ENCODE results near the gene ARRB2.

Gene ARRB2

DNA sequence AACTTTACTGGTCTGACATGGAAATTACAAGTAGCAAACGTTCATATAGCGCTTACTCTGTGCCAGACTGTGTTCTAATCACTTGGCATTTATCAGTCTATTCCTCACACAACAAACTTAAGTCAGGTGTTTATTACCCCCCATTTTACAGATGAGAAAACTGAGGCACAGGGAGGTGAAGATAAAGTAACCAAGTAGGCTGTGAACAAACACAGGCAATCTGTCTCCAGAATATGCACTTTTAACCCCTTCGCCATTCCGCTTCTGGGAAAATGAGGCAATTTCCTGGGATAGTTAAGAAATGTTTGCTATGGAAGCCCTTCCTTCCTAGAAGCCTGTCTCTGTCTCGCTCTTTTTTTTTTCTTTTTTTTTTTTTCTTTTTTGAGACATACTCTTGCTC is 41.5 kb downstream of the ARRB2 start:
- no peak overlapping the region for H3K4me3 ChIP-seq (replicated peaks; ENCODE audit: low read depth, low read length)
- DNase-seq (ENCODE audit: extremely low read depth, low read depth), result no peak
- TF ChIP-seq, protein P1, sequence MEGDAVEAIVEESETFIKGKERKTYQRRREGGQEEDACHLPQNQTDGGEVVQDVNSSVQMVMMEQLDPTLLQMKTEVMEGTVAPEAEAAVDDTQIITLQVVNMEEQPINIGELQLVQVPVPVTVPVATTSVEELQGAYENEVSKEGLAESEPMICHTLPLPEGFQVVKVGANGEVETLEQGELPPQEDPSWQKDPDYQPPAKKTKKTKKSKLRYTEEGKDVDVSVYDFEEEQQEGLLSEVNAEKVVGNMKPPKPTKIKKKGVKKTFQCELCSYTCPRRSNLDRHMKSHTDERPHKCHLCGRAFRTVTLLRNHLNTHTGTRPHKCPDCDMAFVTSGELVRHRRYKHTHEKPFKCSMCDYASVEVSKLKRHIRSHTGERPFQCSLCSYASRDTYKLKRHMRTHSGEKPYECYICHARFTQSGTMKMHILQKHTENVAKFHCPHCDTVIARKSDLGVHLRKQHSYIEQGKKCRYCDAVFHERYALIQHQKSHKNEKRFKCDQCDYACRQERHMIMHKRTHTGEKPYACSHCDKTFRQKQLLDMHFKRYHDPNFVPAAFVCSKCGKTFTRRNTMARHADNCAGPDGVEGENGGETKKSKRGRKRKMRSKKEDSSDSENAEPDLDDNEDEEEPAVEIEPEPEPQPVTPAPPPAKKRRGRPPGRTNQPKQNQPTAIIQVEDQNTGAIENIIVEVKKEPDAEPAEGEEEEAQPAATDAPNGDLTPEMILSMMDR (IDR thresholded peaks at IDR 0.05; ENCODE audit: low read depth, low read length, missing control alignments), result no peak

DNA sequence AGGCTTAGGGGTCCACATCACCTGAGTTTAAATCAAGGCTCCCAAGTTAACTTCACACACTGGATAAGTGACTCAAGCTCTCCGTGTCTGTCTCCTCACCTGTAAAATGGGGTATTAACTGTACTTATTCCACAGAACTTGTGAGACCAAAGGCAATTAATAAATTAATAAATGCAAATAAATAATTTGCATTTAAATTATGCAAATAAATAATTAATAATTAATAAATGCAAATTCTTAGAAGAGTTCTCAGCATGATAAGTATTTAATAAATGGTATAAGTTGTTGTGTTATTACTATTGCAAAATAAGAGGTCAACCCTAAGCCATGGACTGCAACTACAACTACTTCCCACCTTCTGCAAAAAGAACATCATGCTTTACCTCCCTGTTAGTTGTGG is 43.0 kb downstream of the ARRB2 start:
- TF ChIP-seq, protein P1 (IDR thresholded peaks at IDR 0.05; ENCODE audit: low read depth, low read length, missing control alignments), result no peak
- DNase-seq (ENCODE audit: extremely low read depth, low read depth), result no peak
- H3K4me3 ChIP-seq (replicated peaks; ENCODE audit: low read depth, low read length), result no peak overlapping the region

DNA sequence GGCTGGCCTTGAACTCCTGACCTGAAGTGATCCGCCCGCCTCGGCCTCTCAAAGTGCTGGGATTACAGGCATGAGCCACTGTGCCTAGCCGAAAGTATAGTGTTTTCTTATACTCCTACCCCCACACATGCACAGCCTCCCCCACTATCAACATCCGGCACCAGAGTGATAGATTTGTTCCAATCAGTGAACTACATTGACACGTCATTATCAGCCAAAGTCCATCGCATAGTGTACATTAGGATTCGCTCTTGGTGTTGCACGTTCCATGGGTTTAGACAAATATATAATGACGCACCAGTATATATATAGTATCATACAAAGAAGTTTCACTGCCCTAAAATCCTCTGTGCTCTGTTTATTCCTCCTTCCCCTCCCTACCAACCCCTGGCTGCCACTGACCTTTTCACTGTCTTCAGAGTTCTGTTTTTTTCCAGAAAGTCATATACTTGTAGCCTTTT is 49.4 kb downstream of the ARRB2 start:
- no peak overlapping the region for H3K4me3 ChIP-seq (replicated peaks; ENCODE audit: low read depth, low read length)
- DNase-seq (ENCODE audit: extremely low read depth, low read depth), result no peak
- TF ChIP-seq, protein P1 (IDR thresholded peaks at IDR 0.05; ENCODE audit: low read depth, low read length, missing control alignments), result no peak

DNA sequence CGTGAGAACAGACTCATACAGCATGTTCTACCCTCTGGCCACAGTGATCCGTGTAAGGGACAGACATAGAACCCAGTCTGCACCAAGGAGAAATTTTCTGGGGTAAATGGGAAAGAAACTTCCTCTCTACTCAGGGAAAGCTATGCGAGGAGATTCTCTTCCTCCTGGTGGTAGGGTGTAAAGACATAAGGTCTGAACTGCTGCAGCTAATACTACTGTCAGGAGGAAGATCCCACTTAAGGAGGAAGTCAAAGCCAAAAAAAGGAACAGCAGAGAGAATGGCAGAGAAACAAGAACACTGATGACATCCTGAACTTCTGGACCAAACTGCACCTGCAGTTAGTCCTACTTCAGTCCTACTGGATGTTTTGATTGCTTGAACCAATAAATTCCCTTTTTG is 54.2 kb downstream of the ARRB2 start:
- H3K4me3 ChIP-seq (replicated peaks; ENCODE audit: low read depth, low read length), result no peak overlapping the region
- TF ChIP-seq, protein P1 (IDR thresholded peaks at IDR 0.05; ENCODE audit: low read depth, low read length, missing control alignments), result no peak
- no peak for DNase-seq (ENCODE audit: extremely low read depth, low read depth)

DNA sequence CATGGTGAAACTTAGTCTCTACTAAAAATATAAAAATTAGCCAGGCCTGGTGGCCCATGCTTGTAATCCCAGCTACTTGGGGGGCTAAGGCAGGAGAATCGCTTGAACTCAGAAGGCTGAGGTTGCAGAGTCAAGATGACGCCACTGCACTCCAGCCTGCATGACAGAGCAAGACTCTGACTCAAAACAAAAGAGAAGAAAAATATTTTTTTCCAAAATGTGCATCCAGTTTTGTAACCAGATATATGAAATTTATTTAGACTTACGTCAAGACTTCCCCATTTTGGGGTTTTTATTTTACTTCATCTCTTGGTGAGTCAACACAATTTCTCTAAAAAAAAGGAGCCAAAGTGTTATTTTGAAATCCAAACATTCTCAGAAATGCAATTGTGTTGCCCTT is 55.8 kb downstream of the ARRB2 start:
- H3K4me3 ChIP-seq (replicated peaks; ENCODE audit: low read depth, low read length), result no peak overlapping the region
- TF ChIP-seq, protein P1 (IDR thresholded peaks at IDR 0.05; ENCODE audit: low read depth, low read length, missing control alignments), result no peak
- DNase-seq (ENCODE audit: extremely low read depth, low read depth), result no peak

DNA sequence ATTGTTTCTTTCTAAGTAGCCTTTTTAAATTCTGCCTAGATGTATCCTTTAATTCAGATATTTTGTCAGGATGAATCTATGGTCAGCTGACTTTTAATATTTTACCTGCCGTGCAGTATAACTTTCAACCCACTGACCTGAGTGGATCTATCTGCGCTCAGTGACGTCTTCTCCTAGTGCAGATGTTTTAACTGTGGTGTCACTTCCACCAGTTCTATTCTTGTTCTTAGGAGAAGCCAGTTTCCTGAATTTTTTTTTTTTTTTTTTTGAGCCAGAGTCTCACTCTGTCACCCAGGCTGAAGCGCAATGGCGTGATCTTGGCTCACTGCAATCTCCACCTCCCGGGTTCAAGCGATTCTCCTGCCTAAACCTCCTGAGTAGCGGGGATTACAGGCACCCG is 56.3 kb downstream of the ARRB2 start:
- TF ChIP-seq, protein P1 (IDR thresholded peaks at IDR 0.05; ENCODE audit: low read depth, low read length, missing control alignments), result no peak
- no peak overlapping the region for H3K4me3 ChIP-seq (replicated peaks; ENCODE audit: low read depth, low read length)
- no peak for DNase-seq (ENCODE audit: extremely low read depth, low read depth)

DNA sequence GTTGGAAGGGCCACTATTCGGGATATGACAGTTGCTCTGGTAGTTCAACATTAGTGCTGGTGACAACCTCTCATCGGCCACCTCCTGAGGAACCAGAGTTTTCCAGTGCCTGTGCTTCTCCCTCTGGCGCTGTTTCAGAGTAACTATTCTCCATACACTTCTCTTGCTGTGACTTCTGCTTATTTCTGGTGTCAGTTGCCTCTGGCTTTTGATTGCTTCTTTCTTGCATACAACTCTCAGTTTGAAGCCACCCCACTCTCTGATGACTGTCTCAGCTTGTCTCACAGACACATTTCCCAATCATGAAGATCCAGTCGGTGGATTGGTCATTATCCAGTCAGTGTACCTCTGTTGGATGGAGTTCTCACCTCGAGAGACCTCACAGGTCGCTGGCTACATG is 57.9 kb downstream of the ARRB2 start:
- H3K4me3 ChIP-seq (replicated peaks; ENCODE audit: low read depth, low read length), result no peak overlapping the region
- no peak for DNase-seq (ENCODE audit: extremely low read depth, low read depth)
- TF ChIP-seq, protein P1 (IDR thresholded peaks at IDR 0.05; ENCODE audit: low read depth, low read length, missing control alignments), result no peak

Measured in HFF-Myc (cell line).